PC-3 (cell line): Measurements from ENCODE around the gene LRRC49.

Experiments
- CTCF ChIP-seq: fragments of 300-600 bp; sonication (generic); conservative IDR thresholded peaks from 2 replicates; pipeline ENCODE4 v1.5.1; 2017; ENCODE audit warnings: antibody characterized with exemption, low read depth, mild to moderate bottlenecking, low read length
- EZH2 ChIP-seq: fragments of 300-600 bp; sonication (generic); IDR thresholded peaks from one replicate; pipeline ENCODE4 v1.6.1; 2017; ENCODE audit warnings: antibody characterized with exemption, mild to moderate bottlenecking, low read length; ENCODE audit not compliant: unreplicated experiment

GRCh38 chr15:71060983-71061382 is 168.4 kb downstream of the LRRC49 start:
- no peak for TF ChIP-seq CTCF
- no peak for TF ChIP-seq EZH2
